ENCODE measurements around the gene SLC24A3.

DNA sequence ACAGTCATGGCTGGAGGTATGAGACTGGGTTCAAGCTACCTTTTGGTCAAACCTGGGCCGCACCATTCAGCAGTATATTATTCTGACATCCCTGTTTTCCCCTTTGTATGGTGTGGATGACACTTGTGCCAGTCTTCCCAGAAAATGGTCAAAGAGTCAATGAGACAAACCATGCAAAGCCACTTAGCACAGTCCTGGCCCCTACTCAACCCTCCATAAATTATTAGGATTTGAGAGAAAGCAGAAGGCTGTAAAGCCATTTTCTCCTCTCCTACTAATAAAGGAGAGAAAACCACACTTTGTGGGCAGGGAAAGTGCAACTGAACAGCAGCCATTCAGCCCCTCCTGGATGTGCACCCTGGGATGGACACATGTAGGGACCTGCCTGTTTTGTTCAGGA lies 236.2 kb downstream of the SLC24A3 start:
- TF ChIP-seq, protein P1, sequence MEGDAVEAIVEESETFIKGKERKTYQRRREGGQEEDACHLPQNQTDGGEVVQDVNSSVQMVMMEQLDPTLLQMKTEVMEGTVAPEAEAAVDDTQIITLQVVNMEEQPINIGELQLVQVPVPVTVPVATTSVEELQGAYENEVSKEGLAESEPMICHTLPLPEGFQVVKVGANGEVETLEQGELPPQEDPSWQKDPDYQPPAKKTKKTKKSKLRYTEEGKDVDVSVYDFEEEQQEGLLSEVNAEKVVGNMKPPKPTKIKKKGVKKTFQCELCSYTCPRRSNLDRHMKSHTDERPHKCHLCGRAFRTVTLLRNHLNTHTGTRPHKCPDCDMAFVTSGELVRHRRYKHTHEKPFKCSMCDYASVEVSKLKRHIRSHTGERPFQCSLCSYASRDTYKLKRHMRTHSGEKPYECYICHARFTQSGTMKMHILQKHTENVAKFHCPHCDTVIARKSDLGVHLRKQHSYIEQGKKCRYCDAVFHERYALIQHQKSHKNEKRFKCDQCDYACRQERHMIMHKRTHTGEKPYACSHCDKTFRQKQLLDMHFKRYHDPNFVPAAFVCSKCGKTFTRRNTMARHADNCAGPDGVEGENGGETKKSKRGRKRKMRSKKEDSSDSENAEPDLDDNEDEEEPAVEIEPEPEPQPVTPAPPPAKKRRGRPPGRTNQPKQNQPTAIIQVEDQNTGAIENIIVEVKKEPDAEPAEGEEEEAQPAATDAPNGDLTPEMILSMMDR (IDR thresholded peaks at IDR 0.05) = no peak
- no peak for TF ChIP-seq POLR2A (IDR thresholded peaks at IDR 0.05)
